AG08395 (cell line): ENCODE data around the gene COL6A3.

Experiments
- DNase-seq: peaks from one replicate; pipeline ENCODE4 v3.0.0; 2012; ENCODE audit warnings: mixed read lengths, low spot score

Gene COL6A3

GRCh38 chr2:237296756-237297155 is 117.2 kb downstream of the COL6A3 start:
- DNase-seq, result no peak

DNA sequence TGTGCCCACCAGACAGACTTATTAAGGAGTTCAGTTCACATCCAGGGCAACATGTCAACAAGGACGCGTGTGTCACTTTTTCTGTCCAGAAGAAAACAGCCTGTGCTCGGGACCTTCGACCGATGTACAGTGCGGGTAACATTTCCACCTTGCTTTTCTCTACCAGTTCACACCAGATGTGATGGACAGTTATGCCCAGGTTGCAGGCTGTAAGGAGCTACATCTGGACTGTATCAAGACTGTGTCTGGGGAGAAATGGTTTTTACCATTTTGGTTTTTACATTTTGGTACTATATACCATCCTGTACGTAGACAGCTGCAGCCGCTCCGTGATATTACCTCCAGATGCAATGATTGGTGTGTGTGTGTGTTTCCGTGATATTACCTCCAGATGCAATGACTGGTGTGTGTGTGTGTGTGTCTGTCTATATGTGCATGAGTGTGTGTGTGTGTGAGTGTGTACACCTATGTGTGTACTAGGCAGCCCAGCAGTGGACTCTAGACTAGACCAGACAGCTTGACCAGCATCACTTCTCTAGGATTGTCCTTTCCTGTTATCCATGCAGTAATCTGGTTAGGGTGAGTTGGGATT is 118.0 kb downstream of the COL6A3 start:
- no peak for DNase-seq

GRCh38 chr2:237294460-237294859 is 119.5 kb downstream of the COL6A3 start:
- DNase-seq, result no peak

- DNase-seq, result no peak
These were observed 120.0 kb downstream of the COL6A3 start for GRCh38 chr2:237293978-237294377.

GRCh38 chr2:237291138-237291792 is 122.7 kb downstream of the COL6A3 start:
- peak; percentile 90 for DNase-seq

GRCh38 chr2:237290261-237290660 is 123.7 kb downstream of the COL6A3 start:
- peak; percentile 70 for DNase-seq

- DNase-seq, result no peak
These were observed 124.8 kb downstream of the COL6A3 start for GRCh38 chr2:237289139-237289538.

- no peak for DNase-seq
These were observed 126.1 kb downstream of the COL6A3 start for GRCh38 chr2:237287872-237288271.

DNA sequence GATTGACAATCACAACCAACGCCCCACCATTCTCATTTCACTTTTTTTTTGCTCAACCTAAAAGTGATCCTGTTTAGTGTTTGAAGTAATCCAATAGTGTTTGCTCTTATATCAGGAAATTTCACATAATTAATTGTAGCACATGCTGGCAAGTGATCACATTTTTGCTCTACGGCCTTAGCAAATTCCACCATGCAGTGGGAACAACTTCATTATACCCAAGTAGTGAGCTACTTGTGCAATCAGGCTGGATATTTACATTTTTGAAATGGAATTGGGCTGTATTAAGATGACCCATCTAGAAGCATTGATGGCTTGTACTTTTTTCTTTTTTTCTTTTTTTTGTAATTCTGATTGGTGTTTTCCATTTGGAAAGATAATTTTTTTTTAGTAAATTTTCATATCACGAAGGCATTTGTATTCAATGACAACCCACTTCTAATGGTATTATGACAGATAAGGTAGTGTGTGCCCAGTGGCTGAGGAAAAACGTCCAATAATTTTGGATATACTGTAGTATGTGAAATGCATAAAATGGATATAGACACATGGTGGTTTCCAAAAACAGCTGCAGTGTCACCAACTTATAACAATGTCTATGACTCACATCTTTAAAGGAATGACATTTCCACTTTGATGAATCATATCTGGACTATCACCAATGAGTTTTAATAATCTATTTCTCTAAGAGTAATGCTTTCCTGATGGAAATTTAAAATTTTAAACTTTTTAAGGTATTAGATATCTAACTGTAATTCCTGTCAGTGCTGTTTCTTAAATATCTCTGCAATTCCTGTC is 130.6 kb downstream of the COL6A3 start:
- DNase-seq, result peak; percentile 50

DNA sequence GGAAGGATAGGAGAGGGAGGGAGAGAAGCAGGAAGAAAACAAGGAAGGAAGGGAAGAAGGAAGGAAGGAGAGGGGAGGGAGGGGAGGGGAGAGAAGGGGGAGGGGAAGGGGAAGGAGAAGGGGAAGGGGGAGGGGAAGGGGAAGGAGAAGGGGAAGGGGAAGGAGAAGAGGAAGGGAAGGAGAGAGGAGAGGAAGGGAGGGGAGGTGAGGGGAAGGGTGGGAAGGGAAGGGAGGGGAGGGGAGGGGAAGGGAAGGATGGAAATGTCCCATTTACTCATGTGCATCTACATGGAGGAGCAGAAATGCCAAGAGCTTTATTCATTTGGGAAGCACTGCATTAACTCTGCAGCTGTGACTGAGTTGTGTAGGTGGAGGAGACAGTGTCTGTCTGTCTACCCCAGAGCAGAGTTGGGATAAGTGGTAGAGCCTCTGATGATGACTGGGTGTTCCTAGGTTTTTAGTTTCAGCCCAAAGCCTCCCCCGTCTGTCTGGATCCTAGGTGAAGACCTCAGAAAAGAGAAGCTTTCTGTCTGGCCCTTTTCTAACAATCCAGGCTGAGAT is 131.3 kb downstream of the COL6A3 start:
- DNase-seq, result no peak

DNA sequence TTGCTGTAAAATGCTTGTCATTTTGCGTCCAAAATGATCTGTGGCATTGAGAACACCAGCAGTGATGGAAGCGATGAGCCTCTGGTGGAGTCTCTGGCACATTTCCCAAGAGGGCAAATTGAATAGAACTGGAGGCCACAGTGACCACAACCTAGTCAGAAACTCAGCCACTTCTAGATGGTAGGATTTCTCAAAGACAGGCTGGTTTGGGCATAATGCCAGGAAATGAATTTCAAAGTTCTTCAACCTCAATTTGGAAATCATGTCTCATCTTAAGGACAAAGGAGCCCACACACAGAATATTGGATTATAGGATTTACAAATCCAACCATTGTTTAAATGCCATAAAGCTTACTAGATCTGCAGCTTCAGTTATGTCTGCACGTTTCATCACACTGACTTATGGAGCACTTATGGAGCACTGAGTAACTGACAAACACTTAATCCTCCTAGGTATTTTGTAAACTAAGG is 132.1 kb downstream of the COL6A3 start:
- peak; percentile 74 for DNase-seq

DNA sequence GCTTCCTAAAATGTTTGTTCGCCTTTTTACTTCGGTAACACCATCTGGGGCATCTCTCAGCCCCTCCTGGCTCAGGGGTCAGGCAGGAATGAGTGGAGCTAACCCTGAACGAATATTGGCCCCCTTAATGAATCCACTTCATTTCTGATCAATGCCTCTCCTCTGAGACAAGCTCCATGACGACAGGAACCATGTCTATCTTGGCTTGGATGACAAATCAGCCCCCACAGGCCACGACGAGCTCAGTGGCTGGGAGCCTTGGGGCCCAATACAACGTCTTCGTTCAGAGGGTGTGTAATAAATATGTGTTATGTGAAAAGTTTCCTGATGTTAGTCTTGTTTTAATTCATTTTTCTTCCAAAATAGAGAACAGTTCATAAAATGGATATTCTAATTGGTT is 133.0 kb downstream of the COL6A3 start:
- DNase-seq, result no peak

- peak; percentile 88 for DNase-seq
These were observed 133.7 kb downstream of the COL6A3 start for GRCh38 chr2:237280229-237280628.

DNA sequence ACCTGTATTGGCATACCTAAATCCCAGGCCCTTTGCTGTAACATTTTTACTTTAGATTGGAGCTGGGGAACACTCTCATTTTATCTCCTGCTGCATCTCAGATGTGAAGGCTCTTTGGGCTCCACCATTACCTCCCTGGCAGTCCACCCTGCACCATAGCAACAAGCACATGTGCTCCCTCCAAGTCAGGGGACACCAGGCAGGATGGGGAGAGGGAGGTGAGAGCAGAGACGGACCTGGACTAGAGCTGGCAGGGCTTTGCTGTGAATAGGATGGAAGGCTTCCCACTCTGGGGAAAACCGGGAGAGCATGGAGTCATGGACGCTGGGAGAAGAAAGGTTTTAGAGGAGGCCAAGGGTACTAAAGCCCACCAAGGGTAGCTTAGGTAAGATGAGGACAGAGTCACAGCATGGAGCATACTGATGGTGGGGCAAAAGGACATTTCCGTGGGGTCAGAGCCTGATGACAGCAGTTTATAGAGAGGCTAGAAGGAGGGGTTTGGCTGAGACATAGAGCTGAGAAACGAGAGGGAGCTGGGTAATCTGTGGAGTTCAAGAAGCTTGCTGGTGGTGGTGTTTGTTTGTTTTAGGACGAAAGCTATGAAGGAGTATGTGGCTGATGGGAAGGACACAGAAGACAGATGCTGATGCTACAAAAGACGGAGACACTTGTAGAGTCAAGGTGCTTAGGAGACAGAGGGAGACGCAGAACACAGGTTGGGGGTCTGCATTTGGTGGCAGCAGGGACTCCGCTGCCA is 134.8 kb downstream of the COL6A3 start:
- DNase-seq, result no peak

DNA sequence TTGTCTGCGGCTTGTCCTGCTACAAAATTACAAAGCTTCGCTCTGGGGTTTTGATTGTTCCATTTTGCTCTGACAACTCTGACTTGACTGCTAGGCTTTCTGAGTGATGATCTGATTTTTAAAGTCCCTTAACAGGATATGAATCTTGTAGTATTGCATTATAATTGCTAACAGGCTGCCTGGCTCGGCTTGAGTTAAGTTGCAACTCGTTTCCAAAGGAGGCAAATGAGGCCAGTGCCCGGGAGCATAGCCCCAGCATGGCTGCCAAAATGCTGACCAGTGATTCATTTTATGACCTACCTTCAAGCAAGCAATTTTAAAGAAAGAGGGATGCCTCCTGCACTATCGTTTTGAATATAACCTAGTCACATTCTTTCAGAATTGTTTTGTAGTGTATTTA is 135.4 kb downstream of the COL6A3 start:
- peak; percentile 83 for DNase-seq

- no peak for DNase-seq
These were observed 137.1 kb downstream of the COL6A3 start for GRCh38 chr2:237276716-237277490.
